Stimulated activated naive B cell treated with anti-CD40 and anti-IgM and Interleukin-4, amounts not matched to agents 10 μg/mL and 1 μg/mL and 100 μg/mL, for 72 hours (primary cell): Measurements from ENCODE around the gene RAB6B.
A peak's percentile ranks its signal among the peaks of the same experiment; 100 is the strongest.

ENCODE experiments used
- ATAC-seq, 2 donors: fragments of 150-1000 bp; cut with Tn5 transposase; replicated peaks; 2 replicates each; pipeline ENCODE4 v1.10.0; 2021; ENCODE audit warnings: moderate library complexity in 1 of 2
- DNase-seq: peaks from one replicate; pipeline ENCODE4 v3.0.0; 2021
- H3K27ac Mint-ChIP-seq: one replicate; pipeline ENCODE4 v1.8.0; 2022; ENCODE audit warnings: mild to moderate bottlenecking, mixed read lengths
- H3K27me3 Mint-ChIP-seq, 2 donors: one replicate each; pipeline ENCODE4 v1.8.0; 2022; ENCODE audit warnings: mixed read lengths in 2 of 2
- H3K36me3 Mint-ChIP-seq, 2 donors: one replicate each; pipeline ENCODE4 v1.8.0; 2022; ENCODE audit warnings: mixed read lengths in 2 of 2, mild to moderate bottlenecking in 1 of 2
- H3K4me1 Mint-ChIP-seq, 2 donors: one replicate each; pipeline ENCODE4 v1.8.0; 2022; ENCODE audit warnings: mixed read lengths in 2 of 2, mild to moderate bottlenecking in 1 of 2
- H3K4me3 Mint-ChIP-seq, 2 donors: one replicate each; pipeline ENCODE4 v1.8.0; 2022; ENCODE audit warnings: mild to moderate bottlenecking in 2 of 2, mixed read lengths in 2 of 2, moderate library complexity in 1 of 2
- H3K9me3 Mint-ChIP-seq, 2 donors: one replicate each; pipeline ENCODE4 v1.8.0; 2022; ENCODE audit warnings: mixed read lengths in 2 of 2, mild to moderate bottlenecking in 1 of 2

Gene RAB6B

DNA sequence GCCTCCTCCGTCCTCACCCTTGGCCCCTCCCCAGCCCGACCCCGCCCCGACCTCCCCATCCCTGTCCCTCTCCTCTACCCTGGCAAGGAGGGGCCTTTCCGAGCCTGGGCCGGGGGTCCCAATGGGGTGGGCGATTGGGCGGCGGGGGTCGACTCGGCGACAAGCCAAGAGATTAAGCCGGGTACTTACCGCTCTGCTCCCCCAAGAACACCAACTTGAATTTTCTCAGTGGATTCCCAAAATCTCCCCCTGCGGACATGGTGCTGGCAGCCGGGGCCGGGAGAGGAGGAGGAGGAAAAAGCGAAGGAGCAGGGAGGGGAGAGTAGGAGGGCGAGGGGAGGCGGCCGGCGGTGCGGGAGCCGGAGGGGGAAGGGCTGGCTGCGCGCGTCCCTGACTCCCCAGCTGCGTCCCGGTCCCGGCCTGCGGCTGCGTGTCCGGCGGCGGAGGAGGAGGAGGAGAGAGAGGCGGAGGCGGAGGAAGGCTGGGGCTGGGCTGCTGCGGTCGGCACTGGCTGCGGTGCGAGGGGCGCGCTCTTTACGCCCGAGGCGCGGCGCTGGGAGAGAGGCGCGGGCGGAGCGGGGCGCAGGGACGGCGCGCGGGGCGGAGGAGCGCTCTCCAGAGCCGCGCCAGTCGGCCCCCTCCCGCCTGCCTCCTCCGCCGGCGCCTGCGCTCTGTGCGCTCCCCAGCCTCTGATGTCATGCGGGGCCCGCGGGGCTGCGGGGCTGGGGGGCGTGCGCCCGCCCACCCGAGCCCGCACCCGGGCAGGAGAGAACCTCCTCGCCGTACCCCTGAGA, at the start of gene RAB6B:
RAB6B (minus strand) TSS at position 675 of the 794 bp plus-strand sequence; CDS start at position 259, 416 bp downstream.
- no peaks in the 10 kb centered on the region for H3K9me3 Mint-ChIP-seq
- H3K4me1 Mint-ChIP-seq: peaks cover 2 to 11% of the 10 kb centered on the region in 2 donors
- peak; percentile 80 to 81 for ATAC-seq
- H3K27me3 Mint-ChIP-seq: peaks cover 59 to 79% of the 10 kb centered on the region in 2 donors
- H3K36me3 Mint-ChIP-seq: peaks cover 0 to 1% of the 10 kb centered on the region in 2 donors
- peak within 1 kb of the TSS; percentile 80 to 84 for H3K4me3 Mint-ChIP-seq
- no peak for DNase-seq
- H3K27ac Mint-ChIP-seq: no peak within 1 kb of the TSS

DNA sequence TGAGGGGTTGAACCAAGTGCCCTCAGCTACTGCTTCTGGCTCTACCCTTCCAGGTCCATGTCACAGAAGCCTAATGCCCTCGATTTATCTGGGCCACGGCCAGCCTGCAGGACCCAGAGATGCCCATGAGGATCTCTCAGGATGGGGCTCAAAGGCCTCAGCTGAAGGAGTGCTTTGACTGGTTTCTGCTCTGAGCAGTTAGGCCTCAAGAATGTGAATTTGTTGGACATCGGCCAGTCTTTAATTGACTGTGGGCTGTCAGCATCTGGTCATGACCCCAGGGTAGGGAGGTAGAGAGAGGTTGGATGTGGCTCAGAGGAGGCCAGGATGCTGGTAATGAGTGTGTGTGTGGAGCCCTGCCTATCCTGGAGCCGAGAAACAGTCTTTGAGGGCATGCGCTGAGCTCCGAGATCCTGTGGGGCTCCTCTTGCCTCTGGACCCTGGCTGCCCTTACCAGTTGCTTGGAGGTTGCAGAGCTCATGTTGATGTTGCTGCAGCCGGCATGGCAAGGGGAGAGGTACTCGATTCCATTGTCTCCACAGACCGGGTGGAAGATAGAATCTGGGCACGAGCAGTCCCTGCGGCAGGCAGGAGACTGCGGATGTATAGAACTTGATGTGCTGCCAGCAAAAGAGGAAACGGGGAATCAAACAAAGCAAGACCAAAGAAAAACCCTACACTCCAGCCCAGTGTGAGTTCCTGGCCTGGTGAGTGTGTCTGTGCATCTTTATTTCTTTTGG, 49.1 kb upstream of the RAB6B start:
- peaks cover 5 to 10% of the 10 kb centered on the region in 2 donors for H3K4me1 Mint-ChIP-seq
- H3K4me3 Mint-ChIP-seq: no peak overlapping the region
- no peaks in the 10 kb centered on the region for H3K36me3 Mint-ChIP-seq
- no peak for ATAC-seq
- no peak for DNase-seq
- H3K27me3 Mint-ChIP-seq: peaks cover 6 to 17% of the 10 kb centered on the region in 2 donors
- H3K9me3 Mint-ChIP-seq: no peaks in the 10 kb centered on the region
- no peak overlapping the region for H3K27ac Mint-ChIP-seq

DNA sequence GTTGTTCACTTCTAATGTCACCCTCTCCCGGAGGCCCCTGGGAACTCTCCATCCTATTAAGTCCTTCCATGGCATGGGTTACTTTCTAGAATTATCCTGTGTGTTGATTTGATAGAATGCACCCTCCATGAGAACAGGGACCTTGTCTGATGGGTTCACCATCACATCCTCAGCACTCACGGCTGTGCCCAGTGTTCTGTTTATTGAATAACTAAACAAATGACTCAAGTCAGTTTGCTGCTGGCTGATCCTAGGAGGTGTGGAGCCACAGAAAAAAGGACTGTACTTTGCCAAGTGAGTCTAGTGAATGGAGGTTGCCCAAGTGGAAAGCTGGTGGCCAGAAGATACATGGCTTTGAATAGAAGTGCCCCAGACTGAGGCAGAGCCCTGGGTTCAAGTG, 48.5 kb upstream of the RAB6B start:
- H3K4me1 Mint-ChIP-seq: peaks cover 5 to 10% of the 10 kb centered on the region in 2 donors
- H3K9me3 Mint-ChIP-seq: no peaks in the 10 kb centered on the region

DNA sequence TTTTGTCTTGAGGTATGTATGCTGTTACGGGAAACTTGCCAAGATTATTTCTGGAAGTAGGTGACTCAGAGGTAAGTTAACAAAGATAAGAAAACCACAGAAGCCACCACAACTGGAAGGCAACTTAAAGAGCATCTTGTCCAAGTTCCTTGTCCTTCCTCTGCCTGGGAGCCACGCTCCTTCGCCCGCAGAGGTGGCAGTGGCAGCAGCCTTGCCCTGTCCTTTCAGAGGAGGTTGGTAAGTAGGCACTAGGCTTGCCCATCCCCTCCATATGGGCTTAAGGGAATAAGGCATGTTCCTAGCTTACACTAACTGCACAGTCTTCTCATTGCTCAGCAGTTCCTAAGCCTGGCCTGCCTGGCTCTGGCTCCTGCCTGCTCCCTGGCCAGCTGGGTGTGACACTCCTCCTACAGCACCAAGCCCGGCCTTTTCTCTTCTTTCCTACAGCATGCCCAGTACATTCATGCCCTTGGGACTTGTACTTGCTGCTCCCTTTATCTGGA, 48.0 kb upstream of the RAB6B start:
- Mint-ChIP-seq H3K36me3 (no peaks in the 10 kb centered on the region), H3K27me3 (peaks cover 6 to 17% of the 10 kb centered on the region in 2 donors), H3K4me3 (no peak overlapping the region), H3K27ac (no peak overlapping the region), H3K4me1 (peaks cover 5 to 10% of the 10 kb centered on the region in 2 donors), H3K9me3 (no peaks in the 10 kb centered on the region)
- ATAC-seq: no peak
- DNase-seq: no peak

More for the DNA sequence above, 48.5 kb upstream of the RAB6B start:
- Mint-ChIP-seq H3K36me3 (no peaks in the 10 kb centered on the region), H3K27ac (no peak overlapping the region), H3K4me3 (no peak overlapping the region), H3K27me3 (peaks cover 6 to 17% of the 10 kb centered on the region in 2 donors)
- ATAC-seq (no peak), DNase-seq (no peak)

DNA sequence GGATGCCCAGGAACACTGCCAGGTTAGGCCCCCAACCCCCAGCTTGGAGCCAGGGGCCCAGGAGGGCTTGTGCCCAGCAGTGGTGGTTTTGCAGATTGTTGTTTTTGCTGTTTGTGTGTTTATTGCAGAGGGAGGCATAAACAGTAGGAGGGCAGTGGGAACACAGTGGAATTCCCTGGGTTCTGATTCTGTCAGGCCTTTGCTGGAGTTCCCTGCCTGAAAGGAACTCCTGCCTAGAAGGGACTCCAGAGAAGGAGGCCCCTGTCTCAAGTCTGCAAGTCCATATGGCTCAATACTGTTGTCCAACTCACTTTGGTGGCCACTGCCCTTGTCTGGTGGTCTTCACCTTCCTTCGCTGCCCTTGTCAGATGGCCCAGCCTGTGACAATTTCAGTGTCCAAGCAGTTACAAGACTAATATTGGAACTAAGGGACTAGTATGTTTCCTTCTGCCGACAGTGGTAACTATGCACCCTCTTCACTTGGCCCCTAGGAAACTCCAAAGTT, 47.4 kb upstream of the RAB6B start:
- H3K4me1 Mint-ChIP-seq: peaks cover 5 to 10% of the 10 kb centered on the region in 2 donors
- H3K36me3 Mint-ChIP-seq: no peaks in the 10 kb centered on the region
- H3K4me3 Mint-ChIP-seq: no peak overlapping the region
- H3K27me3 Mint-ChIP-seq: peaks cover 6 to 17% of the 10 kb centered on the region in 2 donors
- no peak for DNase-seq
- no peak overlapping the region for H3K27ac Mint-ChIP-seq
- no peaks in the 10 kb centered on the region for H3K9me3 Mint-ChIP-seq
- no peak for ATAC-seq

DNA sequence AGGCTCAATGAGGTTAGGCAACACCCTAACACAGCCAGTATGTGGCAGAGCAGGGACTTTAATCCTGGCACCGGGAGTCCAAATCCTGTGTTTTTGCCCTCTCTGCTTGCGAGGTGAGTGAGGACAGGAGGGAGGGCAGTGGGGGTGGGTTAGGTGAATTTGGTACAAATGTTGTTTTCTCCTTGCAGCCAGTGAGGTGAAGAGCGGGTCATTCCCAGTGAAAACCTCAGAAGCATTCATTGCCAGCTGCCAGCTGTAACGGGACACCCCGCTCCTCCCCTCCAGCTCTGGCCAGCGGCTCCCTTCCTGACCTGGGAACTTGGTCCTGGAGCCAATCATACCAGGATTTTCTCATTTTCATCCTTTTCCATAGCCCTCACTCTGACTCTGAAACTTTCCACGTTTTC, 45.7 kb upstream of the RAB6B start:
- no peak for ATAC-seq
- H3K27me3 Mint-ChIP-seq: peaks cover 11 to 17% of the 10 kb centered on the region in 2 donors

DNA sequence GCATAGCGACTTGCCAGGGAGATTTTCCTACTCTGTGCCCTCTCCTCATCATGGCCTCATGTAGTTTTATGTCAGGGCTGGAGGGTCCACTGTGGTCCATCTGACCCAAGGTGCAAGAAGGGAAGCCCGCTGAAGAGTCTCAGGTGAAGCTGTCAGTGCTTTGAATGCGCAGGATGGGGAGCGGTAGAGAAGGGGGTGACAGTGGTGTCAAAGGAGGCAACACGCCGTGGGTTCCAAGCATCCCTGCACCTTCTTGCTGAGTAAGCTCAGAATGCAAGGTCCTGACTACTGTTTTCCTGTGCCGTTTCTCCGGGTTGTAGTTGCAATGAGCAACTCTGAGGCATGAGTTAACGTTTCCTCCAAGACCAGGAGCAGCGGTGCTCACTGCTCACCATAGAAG, 44.9 kb upstream of the RAB6B start:
- H3K4me3 Mint-ChIP-seq: no peak overlapping the region
- H3K27me3 Mint-ChIP-seq: peaks cover 11 to 18% of the 10 kb centered on the region in 2 donors
- H3K36me3 Mint-ChIP-seq: no peaks in the 10 kb centered on the region
- H3K9me3 Mint-ChIP-seq: no peaks in the 10 kb centered on the region
- ATAC-seq: no peak
- peaks cover 5 to 10% of the 10 kb centered on the region in 2 donors for H3K4me1 Mint-ChIP-seq
- no peak for DNase-seq
- H3K27ac Mint-ChIP-seq: no peak overlapping the region

More for the DNA sequence above, 45.7 kb upstream of the RAB6B start:
- H3K9me3 Mint-ChIP-seq: no peaks in the 10 kb centered on the region
- no peak overlapping the region for H3K27ac Mint-ChIP-seq
- no peaks in the 10 kb centered on the region for H3K36me3 Mint-ChIP-seq
- DNase-seq: no peak
- H3K4me3 Mint-ChIP-seq: no peak overlapping the region
- H3K4me1 Mint-ChIP-seq: peaks cover 5 to 10% of the 10 kb centered on the region in 2 donors

DNA sequence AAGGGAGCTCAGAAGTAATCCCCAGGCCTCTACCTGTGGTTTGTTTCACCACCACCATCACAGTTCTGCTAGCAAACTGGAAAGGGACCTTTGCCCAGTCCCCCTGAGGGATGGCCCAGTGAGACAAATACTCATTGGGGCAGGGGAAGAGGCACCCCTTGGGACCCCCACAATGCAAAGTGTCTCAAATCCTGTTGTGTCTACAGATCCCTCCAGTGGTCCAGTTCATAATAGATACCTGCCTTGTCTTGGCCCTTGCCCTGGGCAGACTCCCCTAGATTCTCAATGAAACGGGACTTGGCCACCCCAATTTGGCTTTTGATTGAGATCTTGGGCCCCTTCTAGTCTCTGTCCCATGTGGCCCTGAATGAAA, 43.8 kb upstream of the RAB6B start:
- no peak for DNase-seq
- ATAC-seq: no peak
- Mint-ChIP-seq H3K36me3 (no peaks in the 10 kb centered on the region), H3K27ac (no peak overlapping the region), H3K9me3 (no peaks in the 10 kb centered on the region), H3K4me3 (no peak overlapping the region), H3K27me3 (peaks cover 11 to 16% of the 10 kb centered on the region in 2 donors), H3K4me1 (peaks cover 5 to 10% of the 10 kb centered on the region in 2 donors)

DNA sequence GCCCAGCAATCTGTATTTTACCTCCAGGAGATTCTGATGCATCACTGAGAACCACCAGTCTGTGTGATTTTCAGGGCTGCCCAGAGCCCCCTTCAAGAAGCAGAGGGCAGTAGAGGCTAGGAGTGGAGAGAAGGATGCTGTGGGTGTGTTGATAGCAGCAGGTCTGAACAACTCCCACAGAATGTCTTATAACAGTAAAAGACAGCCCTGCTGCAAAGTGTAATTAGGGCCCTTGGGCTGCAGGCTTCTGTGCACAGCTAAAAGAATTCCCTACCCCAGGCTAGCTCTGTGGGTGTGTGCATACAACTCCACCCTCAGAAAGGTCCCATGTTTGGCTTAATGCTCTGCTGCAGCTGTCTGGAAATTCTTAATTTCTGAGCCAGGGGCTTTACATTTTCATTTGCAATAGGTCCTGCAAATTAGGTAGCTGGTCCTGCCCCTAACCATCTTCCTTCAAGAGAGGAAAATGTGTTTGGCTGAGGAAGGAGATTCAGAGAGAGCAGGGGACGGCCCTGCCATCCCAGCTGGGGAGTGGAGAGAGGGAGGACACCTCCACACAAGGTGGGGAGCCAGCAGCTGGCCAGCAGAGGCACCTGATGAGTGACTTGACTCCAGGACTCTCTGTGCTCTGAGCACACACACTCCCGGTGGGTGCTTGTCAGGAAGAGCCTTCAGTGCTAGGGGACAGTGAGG, 43.2 kb upstream of the RAB6B start:
- H3K9me3 Mint-ChIP-seq: no peaks in the 10 kb centered on the region
- ATAC-seq (no peak), DNase-seq (no peak)
- peaks cover 5 to 10% of the 10 kb centered on the region in 2 donors for H3K4me1 Mint-ChIP-seq
- H3K27ac Mint-ChIP-seq: no peak overlapping the region
- H3K36me3 Mint-ChIP-seq: no peaks in the 10 kb centered on the region
- H3K4me3 Mint-ChIP-seq: no peak overlapping the region
- peaks cover 11 to 14% of the 10 kb centered on the region in 2 donors for H3K27me3 Mint-ChIP-seq

DNA sequence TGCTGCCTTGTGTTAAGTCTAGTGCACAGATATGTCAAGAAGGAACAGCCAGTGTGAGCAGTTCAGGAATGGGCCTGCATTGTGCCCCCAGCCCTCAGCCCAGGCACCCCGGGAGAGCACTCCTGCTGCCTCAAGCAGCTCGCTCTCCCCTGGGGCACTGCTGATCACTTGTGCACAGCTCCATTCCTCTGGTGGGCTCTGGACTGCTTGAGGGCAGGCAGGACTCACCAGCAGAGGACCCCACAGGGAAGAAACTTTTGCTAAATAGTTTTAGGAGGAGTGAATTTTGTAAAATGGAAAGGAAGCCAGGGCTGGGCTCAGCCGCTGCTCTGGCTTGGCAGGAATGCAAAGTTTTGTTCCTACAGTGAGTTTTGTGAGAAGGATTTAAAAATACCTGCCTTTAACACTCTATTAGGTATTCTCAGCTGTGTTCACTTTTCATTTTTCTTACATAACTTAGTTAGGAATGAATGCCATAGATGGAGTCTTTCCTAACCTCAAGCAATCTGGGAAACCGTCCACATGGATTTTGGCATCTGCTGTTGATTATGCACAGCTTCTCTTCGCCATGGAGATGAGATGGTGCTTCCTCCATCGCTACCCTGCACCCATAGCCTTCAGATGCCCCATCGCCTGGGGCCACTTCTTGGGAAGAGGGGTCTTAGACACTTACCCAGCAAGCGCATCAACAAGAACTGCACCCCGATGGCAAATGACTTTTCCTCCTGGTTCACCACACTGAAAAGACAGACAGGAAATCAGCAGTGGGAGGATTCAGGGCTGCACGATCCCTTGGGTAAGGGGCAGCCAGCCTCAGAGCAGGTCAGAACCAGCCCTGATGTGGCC, 42.3 kb upstream of the RAB6B start:
- Mint-ChIP-seq H3K4me1 (peaks cover 5 to 9% of the 10 kb centered on the region in 2 donors), H3K27ac (no peak overlapping the region), H3K9me3 (no peaks in the 10 kb centered on the region), H3K36me3 (no peaks in the 10 kb centered on the region), H3K4me3 (no peak overlapping the region), H3K27me3 (peaks cover 11 to 12% of the 10 kb centered on the region in 2 donors)
- DNase-seq (no peak), ATAC-seq (no peak)

DNA sequence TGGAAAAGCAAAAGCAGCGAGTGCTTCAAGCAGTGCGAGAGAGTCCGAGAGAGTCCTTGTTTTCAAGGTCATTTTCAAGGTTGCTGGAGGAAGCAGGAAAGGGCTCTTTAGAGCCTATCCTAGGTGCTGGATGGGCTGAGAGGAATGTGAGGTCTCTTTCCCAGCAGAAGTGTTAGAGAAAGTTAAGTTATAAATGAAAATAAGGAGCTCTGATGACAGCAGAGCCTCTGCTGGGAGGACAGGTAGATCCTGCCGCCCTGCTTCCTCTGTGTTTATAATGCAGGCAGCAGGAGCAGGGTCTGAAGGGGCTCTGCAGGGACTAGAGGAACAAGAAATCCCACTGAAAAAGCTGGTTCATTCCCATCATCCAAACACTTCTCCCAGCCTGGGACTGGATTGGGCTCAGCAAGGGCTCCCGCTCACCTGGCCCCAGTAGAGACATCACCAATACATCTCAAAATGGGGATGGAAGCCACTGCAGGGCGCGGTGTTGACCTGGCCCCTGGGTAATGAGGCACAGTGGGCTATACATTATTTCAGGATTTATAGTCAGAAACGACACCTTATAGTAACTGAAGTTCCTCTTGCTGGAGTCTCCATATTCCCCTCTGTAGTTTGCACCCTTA, 41.5 kb upstream of the RAB6B start:
- no peak for ATAC-seq
- no peak for DNase-seq
- no peak overlapping the region for H3K27ac Mint-ChIP-seq
- H3K4me3 Mint-ChIP-seq: no peak overlapping the region
- no peaks in the 10 kb centered on the region for H3K9me3 Mint-ChIP-seq
- H3K36me3 Mint-ChIP-seq: no peaks in the 10 kb centered on the region
- peaks cover 7 to 11% of the 10 kb centered on the region in 2 donors for H3K27me3 Mint-ChIP-seq
- H3K4me1 Mint-ChIP-seq: peaks cover 0 to under 1% of the 10 kb centered on the region in 2 donors

DNA sequence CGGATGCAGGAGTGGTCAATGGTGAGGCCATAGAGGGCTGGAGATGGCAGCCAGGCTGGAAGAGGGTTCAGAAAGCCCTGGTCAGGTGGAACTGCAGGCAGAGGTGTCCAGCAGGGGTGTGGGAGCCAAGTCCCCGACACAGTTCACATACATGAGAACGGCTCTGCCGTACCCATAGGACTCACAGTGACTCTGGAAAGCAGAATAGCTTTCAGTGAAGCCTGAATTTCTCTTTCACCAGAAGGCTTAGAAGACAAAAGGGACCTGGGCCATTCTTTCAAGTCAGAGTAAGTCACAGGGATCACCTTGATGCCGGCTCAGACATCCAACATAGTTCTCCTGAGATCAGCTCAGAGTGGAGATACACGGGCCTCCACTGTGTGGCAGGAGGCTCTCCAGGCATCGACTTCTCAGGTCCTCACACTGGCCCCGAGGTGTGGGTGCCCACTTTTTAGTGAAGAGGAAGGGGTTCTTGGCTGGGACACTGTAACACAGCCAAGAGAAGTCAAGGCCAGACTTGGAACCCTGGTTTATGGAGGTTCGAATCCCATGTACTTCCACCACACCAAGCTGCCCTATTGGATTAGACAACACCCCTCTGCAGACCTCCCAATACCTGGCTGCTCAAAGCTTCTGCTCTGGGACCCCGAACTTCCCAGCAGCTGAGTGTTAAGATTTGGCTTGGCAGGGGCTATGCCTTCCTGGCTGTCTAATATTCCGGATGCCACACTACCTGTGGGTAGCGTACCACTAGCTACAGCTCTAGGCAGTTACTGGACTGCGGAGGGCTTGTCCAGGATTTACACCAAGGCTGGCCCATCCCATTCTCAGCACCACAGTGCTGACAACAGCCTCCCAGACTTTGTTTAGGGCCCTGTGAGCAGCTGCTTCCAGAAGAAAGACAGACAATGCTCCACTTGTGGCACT, 40.4 kb upstream of the RAB6B start:
- Mint-ChIP-seq H3K36me3 (no peaks in the 10 kb centered on the region), H3K4me1 (no peaks in the 10 kb centered on the region), H3K4me3 (no peak overlapping the region), H3K27me3 (peaks cover 5 to 7% of the 10 kb centered on the region in 2 donors), H3K9me3 (no peaks in the 10 kb centered on the region), H3K27ac (no peak overlapping the region)
- ATAC-seq: no peak
- DNase-seq: no peak
